Measurements from ENCODE around the gene MYOZ2. TPM values are rescaled to one million over a fixed set of nuclear protein-coding genes. Genes with fewer than 3 reads are reported as not detected.

Gene MYOZ2
- total RNA-seq, 2 donors from 2014 or later = not detected

GRCh38 chr4:119104644-119105273, 30.9 kb upstream of the MYOZ2 start:
- H3K9me3 Mint-ChIP-seq = no peaks in the 10 kb centered on the region
- WGBS, 2 experiments (ENCODE audit: insufficient coverage in 1 of 2, insufficient read length in 1 of 2) = 96 to 100% methylated on average over 1 to 4 of the region's 4 CpGs
- H3K4me3 ChIP-seq (ENCODE audit: low read length) = no peak overlapping the region
- no peaks in the 10 kb centered on the region for H3K36me3 ChIP-seq (ENCODE audit: control insufficient read depth, insufficient read depth, low read length)
- no peaks in the 10 kb centered on the region for H3K27me3 Mint-ChIP-seq (ENCODE audit: insufficient read depth)
- H3K4me1 ChIP-seq (ENCODE audit: control insufficient read depth, insufficient read depth, low read length) = no peaks in the 10 kb centered on the region
- no peak for TF ChIP-seq CTCF (conservative IDR thresholded peaks at IDR 0.05)
- no peaks in the 10 kb centered on the region for H3K9me3 ChIP-seq (ENCODE audit: control insufficient read depth, low read length)
- no peak overlapping the region for H3K9ac ChIP-seq (ENCODE audit: extremely low read depth, low read length, poor library complexity, severe bottlenecking)
- no peaks in the 10 kb centered on the region for H3K27me3 ChIP-seq (ENCODE audit: control insufficient read depth, insufficient read depth, low read length, poor library complexity, severe bottlenecking)
- DNase-seq = no peak
- H3K4me1 Mint-ChIP-seq = peaks cover 3% of the 10 kb centered on the region
- no peak overlapping the region for H3K4me3 Mint-ChIP-seq
- H3K27ac Mint-ChIP-seq = no peak overlapping the region
- H3K36me3 Mint-ChIP-seq (ENCODE audit: low read depth) = no peaks in the 10 kb centered on the region
- H3K27ac ChIP-seq (ENCODE audit: low read depth, low read length) = no peak overlapping the region

GRCh38 chr4:119105605-119106004, 30.0 kb upstream of the MYOZ2 start:
- no peak for DNase-seq
- Mint-ChIP-seq H3K36me3 (ENCODE audit: low read depth) (no peaks in the 10 kb centered on the region), H3K9me3 (no peaks in the 10 kb centered on the region), H3K4me1 (peaks cover 3% of the 10 kb centered on the region), H3K27me3 (ENCODE audit: insufficient read depth) (no peaks in the 10 kb centered on the region), H3K27ac (no peak overlapping the region), H3K4me3 (no peak overlapping the region)
- TF ChIP-seq CTCF (conservative IDR thresholded peaks at IDR 0.05) = no peak
- Histone ChIP-seq H3K27ac (ENCODE audit: low read depth, low read length) (no peak overlapping the region), H3K4me1 (ENCODE audit: control insufficient read depth, insufficient read depth, low read length) (no peaks in the 10 kb centered on the region), H3K9me3 (ENCODE audit: control insufficient read depth, low read length) (no peaks in the 10 kb centered on the region), H3K27me3 (ENCODE audit: control insufficient read depth, insufficient read depth, low read length, poor library complexity, severe bottlenecking) (no peaks in the 10 kb centered on the region), H3K9ac (ENCODE audit: extremely low read depth, low read length, poor library complexity, severe bottlenecking) (no peak overlapping the region), H3K4me3 (ENCODE audit: low read length) (no peak overlapping the region), H3K36me3 (ENCODE audit: control insufficient read depth, insufficient read depth, low read length) (no peaks in the 10 kb centered on the region)
- no CpG with 5 or more reads among the region's 1 CpG for WGBS, 2 experiments (ENCODE audit: insufficient coverage in 1 of 2, insufficient read length in 1 of 2)

- H3K27ac Mint-ChIP-seq = no peak overlapping the region
- WGBS, 2 experiments (ENCODE audit: insufficient coverage in 1 of 2, insufficient read length in 1 of 2) = 86 to 97% methylated on average over 3 to 4 of the region's 4 CpGs
- no peak for TF ChIP-seq CTCF (conservative IDR thresholded peaks at IDR 0.05)
- no peaks in the 10 kb centered on the region for H3K9me3 Mint-ChIP-seq
- Histone ChIP-seq H3K27ac (ENCODE audit: low read depth, low read length) (no peak overlapping the region), H3K4me1 (ENCODE audit: control insufficient read depth, insufficient read depth, low read length) (no peaks in the 10 kb centered on the region), H3K4me3 (ENCODE audit: low read length) (no peak overlapping the region), H3K9me3 (ENCODE audit: control insufficient read depth, low read length) (no peaks in the 10 kb centered on the region), H3K36me3 (ENCODE audit: control insufficient read depth, insufficient read depth, low read length) (no peaks in the 10 kb centered on the region), H3K9ac (ENCODE audit: extremely low read depth, low read length, poor library complexity, severe bottlenecking) (no peak overlapping the region), H3K27me3 (ENCODE audit: control insufficient read depth, insufficient read depth, low read length, poor library complexity, severe bottlenecking) (no peaks in the 10 kb centered on the region)
- no peak overlapping the region for H3K4me3 Mint-ChIP-seq
- H3K27me3 Mint-ChIP-seq (ENCODE audit: insufficient read depth) = no peaks in the 10 kb centered on the region
- no peaks in the 10 kb centered on the region for H3K36me3 Mint-ChIP-seq (ENCODE audit: low read depth)
- H3K4me1 Mint-ChIP-seq = peaks cover 3% of the 10 kb centered on the region
- DNase-seq = no peak
These were observed 29.3 kb upstream of the MYOZ2 start for GRCh38 chr4:119106036-119107000.
